Parathyroid adenoma (tissue), 2 donors: ENCODE data around the gene MTHFR.
A peak's percentile ranks its signal among the peaks of the same experiment; 100 is the strongest.
"Not testable (repeated sequence)": the region's sequence is repeated elsewhere in the genome, so short reads cannot be mapped to it uniquely, and the experiment has no call there.

Source experiments
- H2AFZ ChIP-seq: fragments of 300-600 bp; sonication (generic); one replicate; pipeline ENCODE4 v1.7.0; 2017; ENCODE audit warnings: antibody characterized with exemption, mild to moderate bottlenecking
- H3K27ac ChIP-seq: fragments of 300-600 bp; sonication (generic); one replicate; pipeline ENCODE4 v1.7.0; 2017
- H3K27me3 ChIP-seq: fragments of 300-600 bp; sonication (generic); one replicate; pipeline ENCODE4 v1.7.0; 2017; ENCODE audit warnings: low read length; ENCODE audit not compliant: control insufficient read depth, insufficient read depth
- H3K36me3 ChIP-seq: fragments of 300-600 bp; sonication (generic); one replicate; pipeline ENCODE4 v1.7.0; 2017; ENCODE audit warnings: low read length; ENCODE audit not compliant: control insufficient read depth, insufficient read depth
- H3K4me1 ChIP-seq: fragments of 300-600 bp; sonication (generic); one replicate; pipeline ENCODE4 v1.7.0; 2017; ENCODE audit warnings: control low read depth
- H3K4me2 ChIP-seq: fragments of 300-600 bp; sonication (generic); one replicate; pipeline ENCODE4 v1.7.0; 2017; ENCODE audit warnings: low read length
- H3K4me3 ChIP-seq: fragments of 300-600 bp; sonication (generic); one replicate; pipeline ENCODE4 v1.7.0; 2017; ENCODE audit warnings: low read depth, low read length
- H3K79me2 ChIP-seq: fragments of 300-600 bp; sonication (generic); one replicate; pipeline ENCODE4 v1.7.0; 2017; ENCODE audit warnings: control low read depth
- H3K9ac ChIP-seq: fragments of 300-600 bp; sonication (generic); one replicate; pipeline ENCODE4 v1.7.0; 2017; ENCODE audit warnings: mild to moderate bottlenecking
- H3K9me3 ChIP-seq: fragments of 300-600 bp; sonication (generic); one replicate; pipeline ENCODE4 v1.7.0; 2017; ENCODE audit warnings: low read length; ENCODE audit not compliant: control insufficient read depth
- TF ChIP-seq, protein P1 (sequence below): fragments of 300-600 bp; sonication (generic); IDR thresholded peaks from one replicate; pipeline ENCODE4 v1.7.0; 2017; ENCODE audit warnings: antibody characterized with exemption, mild to moderate bottlenecking
- donor health status: primary hyperparathyroidism.

Gene MTHFR

DNA sequence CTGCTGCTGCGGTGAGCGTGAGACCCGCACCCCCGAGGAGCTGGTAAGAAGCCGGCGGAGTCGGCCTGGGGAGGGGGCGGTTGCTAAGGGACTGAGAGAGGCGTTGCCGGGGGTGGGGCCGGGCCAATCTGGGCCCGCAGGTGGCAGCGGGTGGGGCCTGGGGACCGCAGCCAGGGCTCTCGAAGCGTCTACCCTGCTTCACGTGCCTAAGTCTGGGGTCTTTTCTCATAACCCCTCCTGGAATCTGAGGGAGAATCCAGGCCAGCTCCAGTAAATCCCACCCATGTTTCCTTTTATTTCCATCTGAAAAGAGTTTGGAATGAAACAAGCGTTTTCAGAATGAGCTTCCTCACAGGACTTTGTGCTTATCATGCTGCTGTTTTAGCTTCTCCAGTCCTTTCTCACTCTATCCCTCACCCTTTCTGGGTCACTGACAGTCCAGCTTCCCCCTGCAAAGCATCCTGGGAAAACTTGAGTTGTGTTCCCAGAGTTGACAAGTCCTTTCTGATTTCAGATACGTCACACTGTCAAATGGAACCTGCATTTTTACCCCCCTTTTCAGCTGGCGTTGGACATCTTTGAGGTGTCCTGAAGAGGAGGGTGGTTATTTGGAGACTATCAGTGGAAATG lies 658 bp upstream of the MTHFR start:
- H3K4me1 ChIP-seq: peaks cover 6% of the 10 kb centered on the region
- H3K4me3 ChIP-seq: peak overlapping the region; percentile 89
- H3K27ac ChIP-seq: peak overlapping the region; percentile 90
- TF ChIP-seq, protein P1, sequence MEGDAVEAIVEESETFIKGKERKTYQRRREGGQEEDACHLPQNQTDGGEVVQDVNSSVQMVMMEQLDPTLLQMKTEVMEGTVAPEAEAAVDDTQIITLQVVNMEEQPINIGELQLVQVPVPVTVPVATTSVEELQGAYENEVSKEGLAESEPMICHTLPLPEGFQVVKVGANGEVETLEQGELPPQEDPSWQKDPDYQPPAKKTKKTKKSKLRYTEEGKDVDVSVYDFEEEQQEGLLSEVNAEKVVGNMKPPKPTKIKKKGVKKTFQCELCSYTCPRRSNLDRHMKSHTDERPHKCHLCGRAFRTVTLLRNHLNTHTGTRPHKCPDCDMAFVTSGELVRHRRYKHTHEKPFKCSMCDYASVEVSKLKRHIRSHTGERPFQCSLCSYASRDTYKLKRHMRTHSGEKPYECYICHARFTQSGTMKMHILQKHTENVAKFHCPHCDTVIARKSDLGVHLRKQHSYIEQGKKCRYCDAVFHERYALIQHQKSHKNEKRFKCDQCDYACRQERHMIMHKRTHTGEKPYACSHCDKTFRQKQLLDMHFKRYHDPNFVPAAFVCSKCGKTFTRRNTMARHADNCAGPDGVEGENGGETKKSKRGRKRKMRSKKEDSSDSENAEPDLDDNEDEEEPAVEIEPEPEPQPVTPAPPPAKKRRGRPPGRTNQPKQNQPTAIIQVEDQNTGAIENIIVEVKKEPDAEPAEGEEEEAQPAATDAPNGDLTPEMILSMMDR: no peak
- peak overlapping the region; percentile 84 for H2AFZ ChIP-seq
- H3K4me2 ChIP-seq: peak overlapping the region; percentile 71
- H3K9ac ChIP-seq: no peak overlapping the region
- H3K27me3 ChIP-seq: no peaks in the 10 kb centered on the region
- no peaks in the 10 kb centered on the region for H3K9me3 ChIP-seq
- no peaks in the 10 kb centered on the region for H3K36me3 ChIP-seq
- H3K79me2 ChIP-seq: no peaks in the 10 kb centered on the region

DNA sequence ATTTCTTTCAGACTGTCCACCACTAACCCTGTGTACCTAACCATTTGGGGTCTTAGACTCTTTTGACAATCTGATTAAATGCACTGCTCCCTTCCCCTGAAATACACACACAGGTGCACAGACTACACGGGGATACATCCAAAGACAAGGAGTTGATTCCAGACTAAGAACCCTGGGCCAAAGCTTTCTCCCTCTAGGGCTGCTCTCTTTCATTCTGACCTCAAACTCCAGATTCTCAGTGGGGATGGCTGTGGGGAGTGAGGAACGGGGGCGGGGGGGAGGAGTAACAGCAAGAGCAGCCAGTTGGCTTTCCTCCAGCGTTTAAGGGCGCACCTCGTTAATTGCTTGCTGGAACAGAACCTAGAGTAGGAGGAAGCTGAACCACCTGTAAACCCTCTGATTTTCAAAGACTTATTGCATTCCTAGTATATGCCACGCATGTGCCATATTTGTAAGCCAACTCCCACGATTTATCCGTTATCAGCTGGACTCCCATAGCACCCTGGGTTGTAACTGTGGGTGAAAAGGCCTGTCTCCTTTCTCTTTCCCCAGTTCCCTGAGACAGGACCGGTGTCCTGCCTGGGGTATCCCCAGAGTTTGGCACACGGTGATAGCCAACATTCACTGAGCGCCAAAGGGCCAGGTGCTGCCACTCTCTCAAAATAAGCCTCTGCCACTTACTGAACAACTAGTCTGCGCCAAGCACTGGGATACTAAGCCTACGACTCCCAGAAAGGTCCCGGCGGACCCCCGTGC lies 920 bp downstream of the MTHFR start:
- Histone ChIP-seq H3K27ac (peak overlapping the region; percentile 90), H3K4me3 (peak overlapping the region; percentile 89), H2AFZ (peak overlapping the region; percentile 84), H3K9me3 (no peaks in the 10 kb centered on the region), H3K9ac (peak overlapping the region; percentile 53), H3K27me3 (no peaks in the 10 kb centered on the region), H3K4me1 (peaks cover 6% of the 10 kb centered on the region), H3K79me2 (no peaks in the 10 kb centered on the region), H3K4me2 (peak overlapping the region; percentile 93), H3K36me3 (no peaks in the 10 kb centered on the region)
- TF ChIP-seq, protein P1: no peak

DNA sequence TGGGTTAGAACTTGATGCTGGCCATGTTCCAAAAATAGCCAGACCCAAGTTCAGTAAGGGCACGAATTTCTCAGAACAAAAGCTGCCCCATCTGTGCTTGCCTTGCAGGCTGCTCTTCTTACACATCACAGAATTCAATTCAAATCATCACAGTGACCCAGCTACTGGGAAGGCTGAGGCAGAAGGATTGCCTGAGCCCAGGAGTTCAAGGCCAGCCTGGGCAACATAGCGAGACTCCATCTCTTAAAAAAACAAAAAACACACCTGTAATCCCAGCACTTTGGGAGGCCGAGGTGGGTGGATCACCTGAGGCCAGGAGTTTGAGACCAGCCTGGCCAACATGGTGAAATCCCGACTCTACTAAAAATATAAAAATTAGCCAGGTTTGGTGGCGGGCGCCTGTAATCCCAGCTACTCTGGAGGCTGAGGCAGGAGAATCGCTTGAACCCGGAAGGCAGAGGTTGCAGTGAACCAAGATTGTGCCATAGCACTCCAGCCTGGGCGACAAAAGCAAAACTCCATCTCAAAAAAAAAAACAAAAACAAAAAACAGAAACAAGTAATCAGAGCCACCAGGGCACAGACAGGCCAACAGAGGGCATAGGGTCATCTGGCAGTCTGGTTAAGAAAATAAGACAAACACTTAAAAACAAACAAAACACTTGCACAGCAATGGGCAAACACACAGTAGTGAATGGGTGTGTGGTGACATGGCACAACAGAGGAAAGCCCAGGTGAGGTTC lies 1.7 kb downstream of the MTHFR start:
- not testable (repeated sequence) for H3K4me1 ChIP-seq, H3K9ac ChIP-seq

DNA sequence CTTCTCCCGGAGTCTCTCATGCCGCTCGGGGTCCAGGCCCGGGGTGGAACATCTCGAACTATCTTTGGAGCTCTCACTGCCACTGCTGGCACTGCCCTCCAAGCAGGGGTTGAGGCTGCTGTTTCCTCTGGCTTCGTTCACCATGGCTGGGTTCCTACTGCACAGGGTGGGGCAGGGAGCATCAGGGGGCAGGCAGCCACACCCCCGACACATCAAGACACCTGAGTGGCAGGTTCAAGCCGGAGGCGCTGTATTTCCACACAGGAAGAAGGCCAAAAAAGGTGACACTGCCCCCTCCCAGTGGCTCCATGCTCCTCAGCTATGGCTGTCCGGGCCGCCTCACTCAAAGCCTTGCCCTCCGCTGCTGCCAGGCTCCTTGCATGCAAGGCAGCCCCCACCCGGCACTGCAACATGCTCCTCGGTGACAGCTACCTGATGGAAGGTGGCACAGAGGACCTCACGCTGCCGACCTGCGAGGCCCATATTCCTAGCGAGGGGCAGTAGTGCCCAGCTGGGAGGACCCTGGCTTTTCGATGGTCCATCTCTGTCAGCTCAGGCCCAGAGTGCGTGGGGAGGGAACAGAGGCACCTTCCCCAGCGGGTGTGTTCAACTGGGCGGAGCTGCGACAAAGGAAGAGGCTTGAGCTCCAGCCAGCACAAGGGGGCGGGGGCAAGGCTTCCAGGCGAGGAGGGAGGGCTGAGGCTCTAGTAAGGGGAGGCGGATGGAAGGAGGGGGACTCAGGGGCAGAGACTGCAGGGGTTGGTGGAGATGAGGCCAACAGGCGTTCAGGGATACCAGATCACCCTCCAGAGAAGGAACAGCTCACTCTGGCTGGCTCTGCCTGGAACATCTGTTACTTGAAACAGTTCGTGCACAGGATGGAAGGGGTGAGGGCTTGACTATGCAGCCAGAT lies 2.5 kb downstream of the MTHFR start:
- peak overlapping the region; percentile 74 for H2AFZ ChIP-seq
- H3K4me1 ChIP-seq: peaks cover 6% of the 10 kb centered on the region
- no peak overlapping the region for H3K9ac ChIP-seq
- no peaks in the 10 kb centered on the region for H3K36me3 ChIP-seq
- H3K79me2 ChIP-seq: no peaks in the 10 kb centered on the region
- H3K4me3 ChIP-seq: peak overlapping the region; percentile 25
- no peaks in the 10 kb centered on the region for H3K9me3 ChIP-seq
- no peaks in the 10 kb centered on the region for H3K27me3 ChIP-seq
- peak overlapping the region; percentile 42 for H3K4me2 ChIP-seq
- TF ChIP-seq, protein P1: no peak
- peak overlapping the region; percentile 61 for H3K27ac ChIP-seq

More for the DNA sequence above, 1.7 kb downstream of the MTHFR start:
- H3K79me2 ChIP-seq, H3K36me3 ChIP-seq, H3K9me3 ChIP-seq, H3K27me3 ChIP-seq, H2AFZ ChIP-seq: not testable (repeated sequence)
- peak overlapping the region; percentile 25 for H3K4me3 ChIP-seq
- H3K4me2 ChIP-seq: peak overlapping the region; percentile 93
- peak overlapping the region; percentile 61 for H3K27ac ChIP-seq
